GM10266 (cell line): ENCODE measurements around the gene PMM1.
A peak's percentile ranks its signal among the peaks of the same experiment; 100 is the strongest.
"Not testable (repeated sequence)": the region's sequence is repeated elsewhere in the genome, so short reads cannot be mapped to it uniquely, and the experiment has no call there.

ENCODE experiments used
- DNase-seq: peaks from one replicate; pipeline ENCODE4 v3.0.0; 2012; ENCODE audit errors: extremely low spot score
- TF ChIP-seq, protein P1 (sequence below): IDR thresholded peaks from 2 replicates; pipeline ENCODE4 v1.5.1; 2012; ENCODE audit warnings: mild to moderate bottlenecking, low read depth; ENCODE audit not compliant: control insufficient read depth, insufficient read depth; ENCODE audit errors: missing control alignments

Gene PMM1

GRCh38 chr22:41589391-41590241 lies at the start of gene PMM1:
PMM1 (minus strand) TSS chr22:41589840; CDS start chr22:41589805, 35 bp downstream.
- DNase-seq, result peak; percentile 100
- TF ChIP-seq, protein P1, sequence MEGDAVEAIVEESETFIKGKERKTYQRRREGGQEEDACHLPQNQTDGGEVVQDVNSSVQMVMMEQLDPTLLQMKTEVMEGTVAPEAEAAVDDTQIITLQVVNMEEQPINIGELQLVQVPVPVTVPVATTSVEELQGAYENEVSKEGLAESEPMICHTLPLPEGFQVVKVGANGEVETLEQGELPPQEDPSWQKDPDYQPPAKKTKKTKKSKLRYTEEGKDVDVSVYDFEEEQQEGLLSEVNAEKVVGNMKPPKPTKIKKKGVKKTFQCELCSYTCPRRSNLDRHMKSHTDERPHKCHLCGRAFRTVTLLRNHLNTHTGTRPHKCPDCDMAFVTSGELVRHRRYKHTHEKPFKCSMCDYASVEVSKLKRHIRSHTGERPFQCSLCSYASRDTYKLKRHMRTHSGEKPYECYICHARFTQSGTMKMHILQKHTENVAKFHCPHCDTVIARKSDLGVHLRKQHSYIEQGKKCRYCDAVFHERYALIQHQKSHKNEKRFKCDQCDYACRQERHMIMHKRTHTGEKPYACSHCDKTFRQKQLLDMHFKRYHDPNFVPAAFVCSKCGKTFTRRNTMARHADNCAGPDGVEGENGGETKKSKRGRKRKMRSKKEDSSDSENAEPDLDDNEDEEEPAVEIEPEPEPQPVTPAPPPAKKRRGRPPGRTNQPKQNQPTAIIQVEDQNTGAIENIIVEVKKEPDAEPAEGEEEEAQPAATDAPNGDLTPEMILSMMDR, result no peak

- no peak for DNase-seq
- TF ChIP-seq, protein P1, result no peak
Measured at GRCh38 chr22:41638748-41639147, 49.1 kb upstream of the PMM1 start.

- TF ChIP-seq, protein P1, result no peak
Measured at GRCh38 chr22:41638124-41638523, 48.5 kb upstream of the PMM1 start.

DNA sequence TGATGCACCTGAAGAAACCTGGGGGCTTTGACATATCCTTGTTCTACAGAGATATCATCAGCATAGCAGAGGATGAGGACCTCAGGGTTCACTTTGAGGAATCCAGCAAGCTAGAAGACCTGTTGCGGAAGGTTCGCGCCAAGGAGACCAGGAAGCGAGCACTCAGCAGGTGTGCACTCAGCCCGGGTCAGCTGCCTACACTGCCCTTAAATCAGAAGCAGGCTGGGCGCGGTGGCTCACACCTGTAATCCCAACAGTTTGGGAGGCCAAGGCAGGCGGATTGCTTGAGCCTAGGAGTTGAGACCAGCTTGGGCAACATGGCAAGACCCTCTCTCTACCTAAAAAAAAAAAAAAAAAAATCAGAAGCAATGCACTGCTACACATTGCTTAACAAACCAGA lies 48.0 kb upstream of the PMM1 start:
- DNase-seq, result not testable (repeated sequence)

More at GRCh38 chr22:41638124-41638523, 48.5 kb upstream of the PMM1 start:
- no peak for DNase-seq

GRCh38 chr22:41636467-41636866 lies 46.8 kb upstream of the PMM1 start:
- TF ChIP-seq, protein P1, result no peak
- no peak for DNase-seq

GRCh38 chr22:41634610-41635009 lies 45.0 kb upstream of the PMM1 start:
- not testable (repeated sequence) for DNase-seq

GRCh38 chr22:41631615-41632014 lies 42.0 kb upstream of the PMM1 start:
- DNase-seq, result not testable (repeated sequence)

DNA sequence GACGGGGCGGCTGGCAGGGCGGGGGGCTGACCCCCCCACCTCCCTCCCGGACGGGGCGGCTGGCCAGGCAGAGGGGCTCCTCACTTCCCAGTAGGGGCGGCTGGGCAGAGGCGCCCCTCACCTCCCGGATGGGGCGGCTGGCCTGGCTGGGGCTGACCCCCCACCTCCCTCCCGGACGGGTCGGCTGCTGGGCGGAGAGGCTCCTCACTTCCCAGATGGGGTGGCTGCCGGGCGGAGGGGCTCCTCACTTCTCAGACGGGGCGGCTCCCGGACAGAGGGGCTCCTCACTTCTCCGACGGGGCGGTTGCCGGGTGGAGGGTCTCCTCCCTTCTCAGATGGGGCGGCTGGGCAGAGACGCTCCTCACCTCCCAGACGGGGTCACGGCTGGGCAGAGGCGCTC lies 41.5 kb upstream of the PMM1 start:
- not testable (repeated sequence) for DNase-seq

DNA sequence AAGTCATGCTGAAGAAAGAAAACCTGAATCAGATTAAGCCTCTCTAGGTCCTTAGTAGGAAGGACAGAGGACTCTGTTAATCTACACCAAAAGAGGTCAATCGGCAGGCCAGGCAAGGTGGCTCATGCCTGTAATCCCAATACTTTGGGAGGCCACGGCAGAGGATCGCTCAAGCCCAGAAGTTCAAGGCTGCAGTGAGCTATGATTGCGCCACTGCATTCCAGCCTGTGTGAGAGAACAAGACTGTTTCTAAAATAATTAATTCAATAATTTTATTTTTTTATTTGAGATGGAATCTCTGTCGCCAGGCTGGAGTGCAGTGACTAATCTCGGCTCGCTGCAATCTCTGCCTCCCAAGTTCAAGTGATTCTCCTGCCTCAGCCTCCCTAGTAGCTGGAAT lies 35.9 kb upstream of the PMM1 start:
- TF ChIP-seq, protein P1, result no peak
- DNase-seq, result no peak

- TF ChIP-seq, protein P1, result no peak
- no peak for DNase-seq
Measured at GRCh38 chr22:41621911-41622179, 32.2 kb upstream of the PMM1 start.
